Measurements from ENCODE around the gene ITGB3.
"Not testable (repeated sequence)": the region's sequence is repeated elsewhere in the genome, so short reads cannot be mapped to it uniquely, and the experiment has no call there.

ITGB3 gene

DNA sequence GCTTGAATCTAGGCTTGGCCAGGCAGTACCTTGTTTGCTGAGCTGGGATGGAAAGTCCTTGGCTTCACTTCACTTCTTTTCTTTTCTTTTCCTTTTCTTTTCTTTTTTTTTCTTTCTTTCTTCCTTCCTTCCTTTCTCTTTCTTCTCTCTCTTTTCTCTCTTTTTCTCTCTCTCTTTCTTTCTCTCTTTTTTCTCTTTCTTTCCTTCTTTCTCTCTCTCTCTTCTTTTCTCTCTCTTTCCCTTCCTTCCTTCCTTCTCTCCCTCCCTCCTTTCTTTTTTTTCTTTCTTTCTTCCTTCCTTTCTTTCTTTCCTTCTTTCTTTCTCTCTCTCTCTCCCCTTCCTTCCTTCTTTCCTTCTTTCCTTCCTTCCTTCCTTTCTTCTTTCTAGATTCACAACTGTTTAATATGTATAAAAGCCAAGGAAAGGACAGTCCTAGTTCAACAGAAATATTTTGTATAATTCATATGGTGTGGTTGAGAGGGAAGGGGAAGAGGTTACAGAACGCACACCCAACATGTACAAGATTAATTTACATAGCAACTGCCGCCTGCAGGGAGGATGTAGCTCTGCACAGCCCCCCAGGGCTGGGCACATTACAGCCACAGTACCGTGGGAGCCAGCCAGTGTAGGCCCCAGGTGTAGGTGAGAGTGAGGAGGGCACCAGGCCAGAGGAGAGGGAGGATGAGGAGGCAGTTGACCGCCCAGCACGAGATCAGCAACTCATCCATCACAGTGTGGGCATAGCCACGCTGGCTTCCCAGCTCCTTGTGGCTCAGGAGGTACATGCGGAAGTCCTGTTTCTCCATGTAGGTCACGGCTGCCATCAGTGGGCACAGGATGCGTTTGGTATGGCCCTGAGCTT, 9.7 kb upstream of the ITGB3 start:
- DNase-seq (ENCODE audit: low read depth in 2 of 2, low spot score in 1 of 2) = no peak

DNA sequence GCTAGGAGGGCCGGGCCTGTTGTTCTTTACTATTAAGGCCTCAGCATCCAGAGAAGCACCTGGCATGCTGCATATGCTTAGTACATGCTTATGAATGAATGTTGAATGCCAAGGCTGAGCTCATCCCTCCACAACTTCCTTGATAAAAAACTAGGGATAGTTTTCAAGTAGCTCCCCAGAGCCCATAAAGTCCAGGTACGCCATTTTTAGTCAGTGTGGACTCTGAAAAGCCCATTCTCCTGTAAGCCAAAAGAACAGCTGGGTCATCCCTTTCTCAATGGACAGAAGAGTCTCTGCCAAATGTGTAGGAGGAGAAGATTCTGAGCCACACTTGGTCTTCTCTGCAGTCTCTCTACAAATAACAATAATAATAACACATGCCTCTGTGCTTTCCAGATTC, 8.9 kb upstream of the ITGB3 start:
- no peak for DNase-seq (ENCODE audit: low read depth in 2 of 2, low spot score in 1 of 2)

DNA sequence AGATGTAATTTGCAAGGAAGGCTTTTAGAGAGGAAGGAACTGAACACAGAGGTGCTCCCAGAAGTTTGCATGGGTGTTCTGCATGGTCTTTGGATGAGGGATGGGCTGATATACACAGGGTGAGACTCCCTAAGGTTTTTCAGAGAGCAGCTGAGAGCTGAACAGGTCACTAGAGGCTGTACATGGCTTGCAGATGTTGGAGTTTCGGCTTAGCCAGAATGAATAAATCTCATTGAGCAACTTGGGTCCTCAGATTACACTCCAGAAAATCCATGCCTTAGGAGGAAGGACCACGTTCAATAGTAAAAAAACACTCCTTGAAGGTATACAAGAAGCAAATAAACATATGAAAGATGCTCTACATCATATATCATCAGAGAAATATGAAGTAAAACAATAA, 7.5 kb upstream of the ITGB3 start:
- DNase-seq (ENCODE audit: low read depth in 2 of 2, low spot score in 1 of 2) = no peak

DNA sequence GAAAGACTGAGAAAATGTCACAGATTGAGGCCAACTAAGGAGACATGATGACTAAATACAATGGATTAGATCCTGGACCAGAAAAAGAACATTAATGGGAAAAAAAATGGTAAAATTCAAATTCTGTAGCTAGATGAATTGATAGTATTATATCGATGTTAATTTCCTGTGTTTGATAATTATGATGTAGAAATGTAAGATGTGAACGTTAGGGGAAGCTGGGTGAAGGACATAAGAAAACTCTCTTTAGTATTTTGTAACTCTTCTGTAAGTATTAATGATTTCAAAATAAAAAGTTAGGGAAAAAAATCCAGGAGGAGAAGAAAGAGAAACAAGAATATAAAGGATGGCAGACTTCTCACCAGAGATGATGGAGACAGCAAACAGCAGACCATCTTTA, 2.8 kb upstream of the ITGB3 start:
- no peak for DNase-seq (ENCODE audit: low read depth in 2 of 2, low spot score in 1 of 2)

GRCh38 chr17:47251421-47251940, 2.1 kb upstream of the ITGB3 start:
- no peak for DNase-seq (ENCODE audit: low read depth in 2 of 2, low spot score in 1 of 2)

DNA sequence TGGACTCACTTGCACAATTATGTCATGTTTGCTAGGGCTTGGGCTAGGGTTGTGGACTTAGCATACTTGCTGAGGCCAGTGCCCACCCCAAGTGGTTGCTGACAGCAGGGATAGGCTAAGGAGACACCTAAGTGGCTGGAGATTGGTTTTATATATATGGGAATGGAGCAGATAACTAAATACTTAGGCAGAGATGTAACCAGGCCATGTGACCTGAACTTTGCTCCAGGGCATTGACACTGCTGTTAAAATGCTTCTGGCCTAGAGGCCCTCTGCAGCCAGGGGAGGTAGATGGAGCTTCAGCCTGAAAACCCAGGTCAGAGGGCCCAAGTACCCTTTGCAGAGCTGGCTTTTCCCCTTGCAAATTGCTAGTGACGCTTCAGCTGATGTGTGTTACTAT, 1.4 kb upstream of the ITGB3 start:
- no peak for DNase-seq (ENCODE audit: low read depth in 2 of 2, low spot score in 1 of 2)

DNA sequence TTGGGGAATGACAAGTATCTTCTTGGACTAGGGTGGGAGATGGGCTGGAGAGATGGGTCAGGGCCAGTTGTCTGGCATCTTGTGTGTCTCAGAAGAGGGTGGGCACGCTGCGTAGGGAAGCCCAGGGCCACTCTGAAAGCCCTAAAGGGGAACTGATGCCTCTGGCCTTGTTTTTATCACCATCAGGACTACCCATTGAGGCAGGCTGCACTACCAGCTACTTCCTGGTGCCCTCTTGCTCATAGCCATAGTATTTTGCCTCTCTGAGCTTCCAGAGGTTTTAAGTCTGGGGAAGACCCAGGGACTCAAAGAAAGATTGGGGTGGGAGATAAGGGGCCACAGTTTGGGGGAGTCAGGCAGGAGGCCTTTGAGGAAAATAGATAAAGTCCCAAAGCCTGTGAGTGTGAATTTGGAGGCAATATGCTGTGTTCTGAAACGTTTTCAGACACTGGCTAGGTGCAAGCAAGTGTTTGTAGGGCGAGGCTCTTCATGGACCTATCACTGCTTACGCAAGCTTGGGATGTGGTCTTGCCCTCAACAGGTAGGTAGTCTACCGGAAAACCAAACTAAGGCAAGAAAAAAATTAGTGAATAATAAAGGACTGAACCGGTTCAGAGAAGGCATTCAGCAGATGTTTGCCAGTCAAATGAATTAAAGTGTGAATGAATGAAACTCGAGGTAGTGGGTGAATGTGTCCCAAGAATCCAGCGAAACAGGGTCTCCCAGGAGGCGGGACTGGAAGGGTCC, 688 bp upstream of the ITGB3 start:
- no peak for DNase-seq (ENCODE audit: low read depth in 2 of 2, low spot score in 1 of 2)

GRCh38 chr17:47254403-47254943, 846 bp downstream of the ITGB3 start:
- no peak for DNase-seq (ENCODE audit: low read depth in 2 of 2, low spot score in 1 of 2)

- DNase-seq (ENCODE audit: low read depth in 2 of 2, low spot score in 1 of 2) = no peak
Observed at GRCh38 chr17:47257651-47258339, 4.2 kb downstream of the ITGB3 start.

GRCh38 chr17:47262586-47262985, 9.0 kb downstream of the ITGB3 start:
- DNase-seq (ENCODE audit: low read depth in 2 of 2, low spot score in 1 of 2) = no peak

DNA sequence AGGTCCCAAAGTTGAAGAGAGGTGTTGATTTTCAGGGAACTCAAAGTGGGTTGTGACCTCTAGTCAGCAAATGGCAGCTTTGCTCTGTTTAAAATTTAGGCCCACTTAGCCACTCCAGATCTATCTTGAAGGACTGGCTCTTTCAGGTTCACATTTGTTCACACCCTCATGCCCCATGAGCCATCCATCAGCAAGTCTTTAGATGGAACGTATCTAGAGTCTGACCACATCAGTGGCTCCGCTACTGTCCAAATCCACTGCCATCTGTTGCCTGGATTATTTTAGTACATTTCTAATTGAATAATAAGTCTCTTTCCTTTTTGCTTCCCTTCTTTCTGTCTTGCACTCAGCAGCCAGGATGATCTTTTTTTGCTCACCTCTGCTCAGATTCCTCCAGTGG, 10.5 kb downstream of the ITGB3 start:
- DNase-seq (ENCODE audit: low read depth in 2 of 2, low spot score in 1 of 2) = no peak

DNA sequence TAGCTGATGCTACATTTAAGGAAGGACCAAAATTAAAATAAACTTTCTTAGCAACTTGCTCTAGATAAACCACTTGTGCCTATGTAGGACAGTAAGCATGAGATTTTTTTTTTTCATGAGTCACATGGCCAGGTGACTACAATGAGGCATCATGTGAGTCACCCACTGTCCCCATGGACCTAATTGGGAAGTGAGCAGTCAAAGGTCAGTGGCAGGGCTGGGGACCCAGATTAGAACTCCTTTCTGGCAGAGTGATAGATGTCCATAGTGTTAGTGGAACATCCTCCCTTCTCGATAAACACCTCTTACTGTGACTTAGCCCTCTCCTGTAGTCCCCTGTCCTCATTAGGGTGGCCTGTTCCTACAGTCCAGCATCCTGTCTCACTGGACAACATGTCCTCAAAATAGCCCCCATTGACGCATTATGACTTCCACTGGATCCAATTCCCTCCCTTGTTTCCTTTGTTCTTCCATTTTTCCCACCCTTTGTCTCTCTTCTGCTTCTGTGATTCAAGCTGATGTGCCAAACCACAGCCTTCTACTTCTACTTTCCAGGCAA, 12.4 kb downstream of the ITGB3 start:
- DNase-seq (ENCODE audit: low read depth in 2 of 2, low spot score in 1 of 2) = no peak

DNA sequence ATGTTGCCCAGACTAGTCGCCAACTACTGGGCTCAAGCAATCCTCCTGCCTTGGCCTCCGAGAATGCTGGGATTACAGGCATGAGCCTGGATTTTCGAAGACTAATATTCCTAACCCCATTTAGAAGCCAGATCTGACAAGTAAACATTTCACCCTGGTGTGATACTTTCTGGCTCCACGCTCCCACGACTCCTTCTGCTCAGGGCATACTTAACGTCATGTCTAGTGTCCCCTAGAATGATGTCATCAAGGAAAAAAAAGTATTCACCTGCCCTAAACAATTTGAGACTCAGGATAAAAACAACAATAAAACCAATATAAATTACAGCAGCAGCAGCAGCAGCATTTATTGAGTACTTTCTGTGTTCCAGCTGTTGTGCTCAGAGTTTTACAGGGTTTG, 13.2 kb downstream of the ITGB3 start:
- DNase-seq (ENCODE audit: low read depth in 2 of 2, low spot score in 1 of 2) = no peak

DNA sequence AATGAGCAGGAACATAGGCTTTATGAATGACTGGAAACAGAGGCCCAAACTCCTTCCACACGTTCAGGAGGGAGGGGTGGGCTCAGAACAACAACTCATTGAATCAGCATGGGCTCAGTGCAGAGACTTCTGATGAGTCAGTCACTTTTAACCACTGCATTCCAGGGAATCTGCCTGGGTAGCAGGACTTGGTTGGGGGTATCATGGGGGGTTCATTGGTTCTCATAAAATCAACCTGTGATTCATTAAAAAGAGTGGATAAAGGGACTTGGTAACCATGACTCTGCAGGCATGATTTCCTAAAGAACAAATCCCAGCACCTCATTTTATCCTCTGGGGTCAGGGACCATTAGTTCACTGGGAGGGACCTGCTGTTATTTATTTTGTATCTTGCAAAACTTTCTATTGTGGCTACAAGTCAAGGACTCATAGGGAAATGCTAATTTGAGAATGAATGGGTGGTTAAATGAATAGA, 13.8 kb downstream of the ITGB3 start:
- DNase-seq (ENCODE audit: low read depth in 2 of 2, low spot score in 1 of 2) = no peak

DNA sequence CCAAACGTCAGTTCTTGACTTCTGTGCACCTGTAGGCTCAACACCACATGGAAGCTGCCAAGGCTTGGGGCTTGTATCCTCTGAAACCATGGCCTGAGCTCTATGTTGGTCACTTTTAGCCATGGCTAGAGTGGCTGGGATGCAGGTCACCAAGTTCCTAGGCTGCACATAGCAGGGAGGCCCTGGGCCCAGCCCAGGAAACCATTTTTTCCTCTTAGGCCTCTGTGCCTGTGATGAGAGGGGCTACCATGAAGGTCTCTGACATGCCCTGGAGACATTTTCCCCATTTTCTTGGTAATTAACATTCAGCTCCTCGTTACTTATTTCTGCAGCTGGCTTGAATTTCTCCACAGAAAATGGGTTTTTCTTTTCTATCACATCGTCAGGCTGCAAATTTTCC, 15.3 kb downstream of the ITGB3 start:
- not testable (repeated sequence) for DNase-seq (ENCODE audit: low read depth in 2 of 2, low spot score in 1 of 2)

- DNase-seq (ENCODE audit: low read depth in 2 of 2, low spot score in 1 of 2) = not testable (repeated sequence)
Observed at GRCh38 chr17:47269561-47270280, 16.1 kb downstream of the ITGB3 start.

DNA sequence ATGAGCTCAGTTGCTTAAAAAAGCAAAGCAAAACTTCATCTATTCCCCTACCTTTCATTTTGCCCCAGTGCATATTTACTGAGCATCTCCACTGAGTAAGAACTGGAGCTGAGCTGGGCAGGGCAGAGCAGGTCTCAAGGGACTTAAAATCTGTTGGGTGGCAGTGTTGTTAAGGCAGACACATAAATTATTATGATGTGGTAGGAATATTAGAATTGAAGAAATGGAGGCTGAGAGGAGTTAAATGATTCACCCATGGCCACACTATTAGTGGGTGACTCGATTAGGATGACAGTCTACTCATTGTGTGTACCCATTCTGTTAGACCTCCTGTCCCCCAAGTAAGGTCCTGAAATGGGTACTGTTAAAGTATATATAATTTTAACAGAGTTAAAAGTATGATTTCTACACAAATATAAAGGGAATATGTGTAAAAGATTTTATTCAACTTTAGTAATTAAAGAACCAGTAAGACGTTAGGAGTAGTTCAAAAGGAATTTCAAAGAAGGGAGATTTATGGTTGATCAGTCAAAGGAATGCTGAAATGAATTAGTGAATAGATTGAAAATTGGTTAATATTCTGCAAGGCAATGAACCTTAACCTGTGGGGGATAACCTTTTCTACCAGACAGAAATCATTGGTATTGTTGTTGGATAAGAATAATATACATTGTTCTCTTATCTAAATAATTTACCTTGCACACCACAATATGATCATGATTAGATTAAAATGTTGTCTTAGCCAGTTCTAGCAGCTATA, 17.5 kb downstream of the ITGB3 start:
- no peak for DNase-seq (ENCODE audit: low read depth in 2 of 2, low spot score in 1 of 2)

DNA sequence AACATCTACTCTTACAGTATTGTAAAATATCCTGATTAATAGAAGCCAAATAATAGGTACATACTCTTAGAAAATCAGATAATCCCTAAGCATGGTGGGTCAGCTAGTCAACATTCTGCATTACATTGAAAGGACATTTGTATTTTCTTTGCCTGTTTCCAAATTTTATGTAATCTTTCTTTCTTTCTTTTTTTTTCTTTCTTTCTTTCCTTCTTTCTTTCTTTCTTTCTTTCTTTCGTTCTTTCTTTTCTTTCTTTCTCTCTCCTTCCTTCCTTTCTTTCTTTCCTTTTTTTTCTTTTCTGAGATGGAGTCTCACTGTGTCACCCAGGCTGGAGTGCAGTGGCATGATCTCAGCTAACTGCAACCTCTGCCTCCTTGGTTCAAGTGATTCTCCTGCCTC, 18.9 kb downstream of the ITGB3 start:
- DNase-seq (ENCODE audit: low read depth in 2 of 2, low spot score in 1 of 2) = no peak

DNA sequence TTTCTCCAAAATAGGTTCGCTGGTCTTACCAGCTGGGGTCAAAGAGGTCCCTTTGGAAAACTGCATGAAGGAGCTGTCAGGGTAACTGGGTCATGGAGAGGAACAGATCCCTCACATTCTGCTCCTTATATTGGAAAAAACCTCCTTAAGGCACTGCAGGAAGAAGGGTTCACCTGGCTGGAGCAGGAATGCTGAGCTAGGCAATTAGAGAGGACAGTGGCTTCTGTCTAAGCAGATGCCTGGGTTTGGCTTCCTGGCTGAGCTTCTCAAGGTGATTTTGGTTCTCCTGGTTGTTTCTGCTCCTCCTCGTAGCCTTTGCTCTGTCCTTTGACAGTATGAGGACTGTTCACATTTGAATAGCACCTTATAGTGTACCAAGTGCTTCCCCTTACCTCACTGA, 19.6 kb downstream of the ITGB3 start:
- no peak for DNase-seq (ENCODE audit: low read depth in 2 of 2, low spot score in 1 of 2)
